ENCODE results near the gene EVI5. TPM values are rescaled to one million over a fixed set of nuclear protein-coding genes. Genes with fewer than 3 reads are reported as not detected.

EVI5 gene
- polyA plus RNA-seq, 1 experiment = 28.5 TPM

DNA sequence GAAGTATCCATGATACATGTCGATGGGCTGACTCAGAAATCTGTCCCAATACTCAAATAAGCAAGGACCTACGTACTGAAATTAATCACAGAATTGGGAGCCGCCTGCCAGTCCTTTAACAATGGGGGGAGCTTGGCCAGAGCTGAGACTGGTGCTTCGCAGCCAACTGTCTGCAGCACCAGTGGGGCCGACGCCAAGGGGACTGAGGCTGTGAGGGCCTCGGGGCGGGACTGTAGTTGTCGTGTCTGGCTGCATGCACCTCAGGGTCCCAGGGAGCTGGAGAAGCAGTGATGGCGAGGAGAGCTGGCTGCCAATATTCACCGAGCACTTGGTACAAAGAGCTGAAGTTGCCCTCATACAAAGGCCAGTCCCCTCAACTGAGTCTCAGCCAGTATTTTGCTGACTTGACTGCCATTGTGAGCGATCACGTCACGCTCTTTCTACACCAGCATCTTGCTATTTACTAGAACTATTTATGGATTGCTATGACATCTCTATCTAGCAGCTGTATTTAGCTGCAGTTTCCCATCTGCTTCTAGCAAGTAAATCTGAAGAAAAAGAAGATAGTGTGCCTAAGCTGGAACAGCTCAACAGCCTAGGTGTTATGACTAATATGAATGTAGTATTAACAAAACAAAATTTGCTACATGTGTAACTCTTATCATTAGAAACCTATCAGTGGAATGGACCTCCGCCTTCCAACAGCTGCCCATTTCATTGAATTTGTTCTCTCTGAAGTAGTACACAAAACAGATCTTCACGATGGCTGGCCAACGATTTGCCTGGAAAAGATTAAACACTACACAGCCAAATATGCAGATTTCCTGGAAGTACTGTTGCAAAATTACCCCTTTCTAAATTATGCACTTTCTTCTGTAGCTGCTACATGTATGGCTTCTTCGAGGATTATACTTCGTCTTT lies 29.1 kb downstream of the EVI5 start:
- TF ChIP-seq CTCF (IDR thresholded peaks at IDR 0.05; ENCODE audit: low read depth, low read length) = no peak
- Histone ChIP-seq H3K27ac (ENCODE audit: low read depth, low read length) (peak overlapping the region; percentile 32), H3K4me3 (ENCODE audit: low read depth, low read length) (no peak overlapping the region), H3K9me3 (ENCODE audit: control insufficient read depth, insufficient read depth, low read length) (peaks cover 8% of the 10 kb centered on the region), H3K27me3 (ENCODE audit: control insufficient read depth, insufficient read depth, low read length) (no peaks in the 10 kb centered on the region)
- DNase-seq (ENCODE audit: low read depth, low spot score) = no peak
- ChIA-PET POLR2A (interaction anchor here (0.6 to 0.8 kb wide), 2 partner anchors 76 to 307 kb away, joined by 3 to 7 read pairs; no protein-coding TSS in a partner anchor), CTCF (interaction anchor here (0.6 to 1.0 kb wide), 2 partner anchors 28 to 63 kb away, joined by 3 to 4 read pairs; no protein-coding TSS in a partner anchor)

DNA sequence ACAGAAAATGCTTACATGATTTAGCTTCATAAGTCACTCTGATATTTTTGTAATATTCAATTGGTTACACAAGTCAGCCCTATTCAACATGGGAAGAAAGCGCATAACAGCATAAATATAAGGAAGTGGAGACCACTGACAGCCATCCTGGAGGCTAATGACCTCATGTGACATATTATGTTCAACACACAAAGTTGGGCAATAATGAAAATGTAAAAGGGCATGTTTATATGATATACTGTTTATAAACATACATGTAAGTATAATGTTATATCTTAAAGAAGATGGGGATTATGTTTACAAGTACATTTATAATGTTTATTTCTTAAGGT lies 30.2 kb downstream of the EVI5 start:
- Histone ChIP-seq H3K4me3 (ENCODE audit: low read depth, low read length) (no peak overlapping the region), H3K27me3 (ENCODE audit: control insufficient read depth, insufficient read depth, low read length) (no peaks in the 10 kb centered on the region), H3K9me3 (ENCODE audit: control insufficient read depth, insufficient read depth, low read length) (peaks cover 8% of the 10 kb centered on the region), H3K27ac (ENCODE audit: low read depth, low read length) (peak overlapping the region; percentile 76)
- POLR2A ChIA-PET = interaction anchor here (0.6 to 1.7 kb wide), 2 partner anchors 30 to 308 kb away, joined by 6 to 7 read pairs; partner anchors contain the start of gene EVI5
- no peak for TF ChIP-seq CTCF (IDR thresholded peaks at IDR 0.05; ENCODE audit: low read depth, low read length)
- CTCF ChIA-PET = interaction anchor here (1.4 kb wide), 1 partner anchor 30 kb away, joined by 3 read pairs; the partner anchor contains the start of gene EVI5
- DNase-seq (ENCODE audit: low read depth, low spot score) = no peak

- Histone ChIP-seq H3K4me3 (ENCODE audit: low read depth, low read length) (no peak overlapping the region), H3K9me3 (ENCODE audit: control insufficient read depth, insufficient read depth, low read length) (peaks cover 8% of the 10 kb centered on the region), H3K27me3 (ENCODE audit: control insufficient read depth, insufficient read depth, low read length) (no peaks in the 10 kb centered on the region), H3K27ac (ENCODE audit: low read depth, low read length) (peak overlapping the region; percentile 76)
- ChIA-PET POLR2A (interaction anchor here (1.1 to 1.7 kb wide), 2 partner anchors 31 to 78 kb away, joined by 4 to 6 read pairs; partner anchors contain the start of genes EVI5 and RPL5), CTCF (interaction anchor here (0.5 to 1.9 kb wide), 3 partner anchors 31 to 64 kb away, joined by 3 to 12 read pairs (median 3); partner anchors contain the start of gene EVI5)
- TF ChIP-seq CTCF (IDR thresholded peaks at IDR 0.05; ENCODE audit: low read depth, low read length) = no peak
- peak; percentile 69 for DNase-seq (ENCODE audit: low read depth, low spot score)
Measured at GRCh38 chr1:92754000-92754718, 30.7 kb downstream of the EVI5 start.

DNA sequence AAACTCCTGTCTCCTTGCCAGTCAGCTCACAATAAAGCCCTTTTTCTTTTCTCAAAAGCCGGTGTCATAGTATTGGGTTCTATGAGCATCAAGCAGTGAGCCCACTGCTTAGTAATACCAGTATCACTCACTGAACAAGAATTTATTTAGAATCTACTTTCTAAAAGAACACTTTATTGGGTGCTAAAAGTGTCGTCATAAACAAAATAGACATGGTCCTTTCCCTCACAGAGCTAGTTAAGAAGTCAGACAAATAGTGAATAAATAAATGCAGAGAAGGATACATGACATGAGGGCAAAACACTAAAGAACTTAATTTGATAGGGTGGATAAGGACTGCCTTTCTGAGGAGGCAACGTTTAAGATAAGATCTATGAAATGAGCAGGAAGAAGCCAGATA lies 32.2 kb downstream of the EVI5 start:
- TF ChIP-seq CTCF (IDR thresholded peaks at IDR 0.05; ENCODE audit: low read depth, low read length) = no peak
- ChIA-PET POLR2A (interaction anchor here (0.8 kb wide), 1 partner anchor 79 kb away, joined by 6 read pairs; the partner anchor contains the start of gene RPL5), CTCF (interaction anchor here (1.0 to 1.9 kb wide), 2 partner anchors 66 to 79 kb away, joined by 4 to 12 read pairs; partner anchors contain the start of gene RPL5)
- Histone ChIP-seq H3K4me3 (ENCODE audit: low read depth, low read length) (no peak overlapping the region), H3K27ac (ENCODE audit: low read depth, low read length) (peak overlapping the region; percentile 68), H3K27me3 (ENCODE audit: control insufficient read depth, insufficient read depth, low read length) (no peaks in the 10 kb centered on the region), H3K9me3 (ENCODE audit: control insufficient read depth, insufficient read depth, low read length) (peaks cover 8% of the 10 kb centered on the region)
- DNase-seq (ENCODE audit: low read depth, low spot score) = no peak
